Psoas muscle (tissue), 8 donors: Measurements from ENCODE around the gene PDE6G. TPM values are rescaled to one million over a fixed set of nuclear protein-coding genes. Genes with fewer than 3 reads are reported as not detected.

Source experiments
- ATAC-seq, 4 donors: fragments of 200-7000 bp; cut with Tn5 transposase; one replicate each; pipeline ENCODE4 v1.9.1; 2020; ENCODE audit warnings: moderate library complexity in 3 of 4, mild to moderate bottlenecking in 2 of 4
- DNase-seq, 2 donors: peaks; one replicate each; pipeline ENCODE4 v3.0.0-alpha.2; 2020
- H3K27ac ChIP-seq: fragments of 200-600 bp; one replicate; pipeline ENCODE4 v1.8.0; 2022
- H3K27me3 ChIP-seq, 3 donors: fragments of 200-600 bp in 1 of 3; one replicate each; pipeline versions ENCODE4 v1.6.1 to v1.8.0; 2013 to 2022; ENCODE audit warnings: low read length in 2 of 3, mild to moderate bottlenecking in 2 of 3, moderate library complexity in 1 of 3; ENCODE audit not compliant: insufficient read depth in 3 of 3
- H3K36me3 ChIP-seq, 2 donors: fragments of 200-600 bp in 1 of 2; one replicate each; pipeline versions ENCODE4 v1.6.1 to v1.8.0; 2013 to 2022; ENCODE audit warnings: low read depth in 1 of 2, mild to moderate bottlenecking in 1 of 2, moderate library complexity in 1 of 2; ENCODE audit not compliant: insufficient read depth in 1 of 2
- H3K4me1 ChIP-seq: fragments of 200-600 bp; one replicate; pipeline ENCODE4 v1.8.0; 2022
- H3K4me3 ChIP-seq: fragments of 200-600 bp; one replicate; pipeline ENCODE4 v1.8.0; 2022; ENCODE audit warnings: mild to moderate bottlenecking
- H3K9me3 ChIP-seq: fragments of 200-600 bp; one replicate; pipeline ENCODE4 v1.8.0; 2022
- CTCF ChIP-seq: fragments of 200-600 bp; IDR thresholded peaks from one replicate; pipeline ENCODE4 v1.8.0; 2022; ENCODE audit warnings: antibody characterized with exemption
- WGBS, 3 donors: extraction: QIAGEN DNeasy Blood & Tissue Kit; methylation state at CpG; one replicate each; pipeline versions ENCODE4 v1.1.6 to v1.1.7; 2013; 5-methylcytosine and 5-hydroxymethylcytosine counted together
- intact Hi-C, 2 donors: fragments of 100-400 bp; cut with DNase I; formaldehyde crosslinking; loops; one replicate each; pipeline versions ENCODE4 v1.11.0 to v1.14.2; 2022
- polyA plus RNA-seq, 3 donors: library from polyadenylated mRNA; stranded (reverse); fragments of 200-250 nt; gene quantifications; one replicate each; pipeline ENCODE4 v1.2.3, GENCODE V29; 2013
- total RNA-seq, 4 donors: library from RNA; stranded (reverse); fragmentation: NEBNext Ultra II Directional in 2 of 4; extraction: Animal tissue kit (Norgen Biotek cat#: 25700) in 2 of 4; gene quantifications; one replicate each; pipeline versions ENCODE4 v1.2.1 to v1.2.4, GENCODE V29; 2021 to 2023
- donor health status: healthy with polysubstance abuse.
- donor health status: DM: no; HTN: no; CAD: no; lungs with moderate emphysema.
- donor health status: Bipolar disorder and iron deficiency.
- donor health status: healthy.
- donor health status: DM: yes; HTN: yes; CAD: no.
- donor health status: DM: no; HTN: no; CAD: no.
- donor health status: DM: no; HTN: no; CAD: no.
- donor health status: DM: yes; HTN: yes; CAD: no.

PDE6G gene
- total and polyA plus RNA-seq, 7 donors, result 0.25 to 1.5 (median 0.60) TPM; not detected in 3

- Histone ChIP-seq H3K27ac (no peak overlapping the region), H3K4me1 (no peaks in the 10 kb centered on the region), H3K9me3 (no peaks in the 10 kb centered on the region), H3K36me3 (peaks cover 0 to 59% of the 10 kb centered on the region in 2 donors), H3K4me3 (no peak overlapping the region), H3K27me3 (no peaks in the 10 kb centered on the region)
- intact Hi-C loops, result no loop called here
- ATAC-seq, result no peak
- TF ChIP-seq CTCF, result no peak
- 71 to 87% (median 81%) methylated on average over 16 of the region's 16 CpGs for WGBS, 3 donors
- no peak for DNase-seq
Observed at GRCh38 chr17:81672954-81673353, 16.6 kb upstream of the PDE6G start.

- H3K27ac ChIP-seq, result no peak overlapping the region
- no peak overlapping the region for H3K4me3 ChIP-seq
- intact Hi-C loops, result no loop called here
- DNase-seq (peak in 1 of 2 donors; percentile 51), ATAC-seq (no peak)
- H3K4me1 ChIP-seq, result no peaks in the 10 kb centered on the region
- TF ChIP-seq CTCF, result no peak
- H3K36me3 ChIP-seq, result peaks cover 0 to 59% of the 10 kb centered on the region in 2 donors
- WGBS, 3 donors, result 64 to 70% (median 69%) methylated on average over 18 of the region's 18 CpGs
- no peaks in the 10 kb centered on the region for H3K9me3 ChIP-seq
- no peaks in the 10 kb centered on the region for H3K27me3 ChIP-seq
Observed at GRCh38 chr17:81672504-81672903, 16.2 kb upstream of the PDE6G start.

GRCh38 chr17:81667754-81668153 is 11.4 kb upstream of the PDE6G start:
- H3K9me3 ChIP-seq, result no peaks in the 10 kb centered on the region

GRCh38 chr17:81666342-81667191 is 10.2 kb upstream of the PDE6G start, which contains the start of the genes CCDC137 and OXLD1:
Gene CCDC137 (plus strand): TSS chr17:81666737. CDS start chr17:81666767, 30 bp downstream.
Gene OXLD1 (minus strand): TSS chr17:81666605. CDS start chr17:81666577, 28 bp downstream.
- Histone ChIP-seq H3K9me3 (no peaks in the 10 kb centered on the region), H3K4me1 (peaks cover 11% of the 10 kb centered on the region), H3K27me3 (no peaks in the 10 kb centered on the region), H3K36me3 (peaks cover 0 to 48% of the 10 kb centered on the region in 2 donors), H3K4me3 (peak within 1 kb of the TSS; percentile 100), H3K27ac (peak within 1 kb of the TSS; percentile 90)
- DNase-seq (peak; percentile 98), ATAC-seq (peak; percentile 98 to 99 (median 99))
- 0 to 1% (median 0%) methylated on average over 72 to 96 of the region's 96 CpGs for WGBS, 3 donors
- intact Hi-C loops, result loop anchor here (2.0 kb wide), 1 partner anchor 30 kb away; the partner anchor contains the start of genes NPLOC4 (in 2 of the 2) and TSPAN10 (in 2 of the 2)
- TF ChIP-seq CTCF, result no peak

More at GRCh38 chr17:81667754-81668153, 11.4 kb upstream of the PDE6G start:
- H3K27ac ChIP-seq, result no peak overlapping the region
- no peaks in the 10 kb centered on the region for H3K27me3 ChIP-seq
- DNase-seq, result no peak
- H3K4me1 ChIP-seq, result peaks cover 11% of the 10 kb centered on the region
- 77 to 81% (median 79%) methylated on average over 17 to 18 of the region's 18 CpGs for WGBS, 3 donors
- peaks cover 0 to 60% of the 10 kb centered on the region in 2 donors for H3K36me3 ChIP-seq
- ATAC-seq, result no peak
- TF ChIP-seq CTCF, result no peak
- H3K4me3 ChIP-seq, result peak overlapping the region; percentile 100
- intact Hi-C loops, result loop anchor here (2.0 kb wide), 1 partner anchor 31 kb away; the partner anchor contains the start of genes NPLOC4 (in 2 of the 2) and TSPAN10 (in 2 of the 2)
